ENCODE measurements around the gene ZNF326. TPM values are rescaled to one million over a fixed set of nuclear protein-coding genes. Genes with fewer than 3 reads are reported as not detected.

The ZNF326 gene
- total RNA-seq, 1 donor from 2014 or later: 39.1 TPM

- no peak for TF ChIP-seq CTCF (conservative IDR thresholded peaks at IDR 0.05)
- Mint-ChIP-seq H3K36me3 (no peaks in the 10 kb centered on the region), H3K27ac (no peak overlapping the region)
Observed at GRCh38 chr1:89959719-89960118, 35.2 kb upstream of the ZNF326 start.

GRCh38 chr1:89962024-89962741, 32.7 kb upstream of the ZNF326 start:
- H3K4me1 Mint-ChIP-seq (ENCODE audit: unreplicated experiment): peaks cover 7% of the 10 kb centered on the region
- H3K27ac Mint-ChIP-seq: no peak overlapping the region
- H3K4me3 Mint-ChIP-seq: no peak overlapping the region
- H3K36me3 Mint-ChIP-seq: no peaks in the 10 kb centered on the region
- no peaks in the 10 kb centered on the region for H3K27me3 Mint-ChIP-seq
- no peak for DNase-seq (ENCODE audit: extremely low spot score, unreplicated experiment)
- no peak for TF ChIP-seq CTCF (conservative IDR thresholded peaks at IDR 0.05)
- H3K9me3 Mint-ChIP-seq: peaks cover 4% of the 10 kb centered on the region

More at GRCh38 chr1:89959719-89960118, 35.2 kb upstream of the ZNF326 start:
- no peak overlapping the region for H3K4me3 Mint-ChIP-seq
- DNase-seq (ENCODE audit: extremely low spot score, unreplicated experiment): no peak
- peaks cover 10% of the 10 kb centered on the region for H3K4me1 Mint-ChIP-seq (ENCODE audit: unreplicated experiment)
- H3K27me3 Mint-ChIP-seq: no peaks in the 10 kb centered on the region
- peaks cover 4% of the 10 kb centered on the region for H3K9me3 Mint-ChIP-seq

GRCh38 chr1:89962742-89963075, 32.2 kb upstream of the ZNF326 start:
- TF ChIP-seq CTCF (conservative IDR thresholded peaks at IDR 0.05): no peak
- Mint-ChIP-seq H3K4me3 (no peak overlapping the region), H3K36me3 (no peaks in the 10 kb centered on the region), H3K4me1 (ENCODE audit: unreplicated experiment) (peaks cover 4% of the 10 kb centered on the region), H3K27ac (no peak overlapping the region), H3K9me3 (peaks cover 4% of the 10 kb centered on the region), H3K27me3 (no peaks in the 10 kb centered on the region)
- DNase-seq (ENCODE audit: extremely low spot score, unreplicated experiment): no peak

GRCh38 chr1:89965193-89965768, 29.6 kb upstream of the ZNF326 start:
- Mint-ChIP-seq H3K27ac (no peak overlapping the region), H3K27me3 (no peaks in the 10 kb centered on the region), H3K4me3 (no peak overlapping the region), H3K36me3 (no peaks in the 10 kb centered on the region), H3K4me1 (ENCODE audit: unreplicated experiment) (peaks cover 4% of the 10 kb centered on the region), H3K9me3 (peaks cover 4% of the 10 kb centered on the region)
- DNase-seq (ENCODE audit: extremely low spot score, unreplicated experiment): no peak
- no peak for TF ChIP-seq CTCF (conservative IDR thresholded peaks at IDR 0.05)

- peaks cover 4% of the 10 kb centered on the region for H3K4me1 Mint-ChIP-seq (ENCODE audit: unreplicated experiment)
- no peak for TF ChIP-seq CTCF (conservative IDR thresholded peaks at IDR 0.05)
- H3K27me3 Mint-ChIP-seq: no peaks in the 10 kb centered on the region
- H3K27ac Mint-ChIP-seq: no peak overlapping the region
- peaks cover 4% of the 10 kb centered on the region for H3K9me3 Mint-ChIP-seq
- no peak overlapping the region for H3K4me3 Mint-ChIP-seq
- no peak for DNase-seq (ENCODE audit: extremely low spot score, unreplicated experiment)
- H3K36me3 Mint-ChIP-seq: no peaks in the 10 kb centered on the region
Observed at GRCh38 chr1:89966656-89967055, 28.3 kb upstream of the ZNF326 start.
